Upper lobe of left lung (tissue), 4 donors: Measurements from ENCODE around the gene DYRK1A.

Source experiments
- CTCF ChIP-seq, 6 experiments: fragments of 450-650 bp in 4 of 6; fragments of 200-600 bp in 2 of 6; sonication (generic) in 2 of 6; IDR thresholded peaks; one replicate each; pipeline ENCODE4 v1.5.1; 2016 to 2019; ENCODE audit warnings: antibody characterized with exemption in 6 of 6
- EP300 ChIP-seq, 4 donors: sonication (generic); formaldehyde crosslinking; IDR thresholded peaks; one replicate each; pipeline ENCODE4 v1.5.1; 2017; ENCODE audit warnings: antibody characterized with exemption in 4 of 4, control low read depth in 2 of 4
- POLR2AphosphoS5 ChIP-seq, 2 donors: sonication (generic); formaldehyde crosslinking; IDR thresholded peaks; one replicate each; pipeline ENCODE4 v1.5.1; 2017; ENCODE audit warnings: antibody characterized with exemption in 2 of 2

DNA sequence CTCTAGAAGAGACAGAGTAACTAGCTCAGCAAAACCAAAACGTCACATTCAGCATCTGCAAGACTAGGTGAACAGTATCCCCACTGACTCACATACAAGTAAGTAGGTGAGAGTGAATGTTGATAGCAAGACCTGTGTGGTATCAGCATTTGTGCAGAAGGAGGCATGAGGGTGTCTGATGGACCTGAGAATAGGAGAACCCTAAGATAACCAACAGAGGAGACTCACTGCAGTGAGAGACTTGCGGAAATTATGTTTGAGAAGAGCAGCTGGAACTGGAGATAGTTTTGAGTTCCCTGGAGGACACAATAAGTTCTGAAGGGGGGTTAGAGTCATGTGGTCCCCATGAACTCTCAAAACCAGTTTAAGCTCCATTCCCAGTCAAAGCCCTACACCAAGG is 59.1 kb downstream of the DYRK1A start:
- TF ChIP-seq CTCF (IDR thresholded peaks at IDR 0.05) = no peak
- no peak for TF ChIP-seq POLR2AphosphoS5 (IDR thresholded peaks at IDR 0.05)
- no peak for TF ChIP-seq EP300 (IDR thresholded peaks at IDR 0.05)
